Fibroblast of pulmonary artery (primary cell): ENCODE data around the gene NEMP1.

Experiments used
- DNase-seq: peaks from one replicate; pipeline ENCODE4 v3.0.0-alpha.2; 2010; ENCODE audit warnings: low read depth
- H3K4me3 ChIP-seq: replicated peaks from 2 replicates; pipeline ENCODE4 v1.5.1; 2011; ENCODE audit warnings: low read depth, mild to moderate bottlenecking, control low read depth, low read length, moderate library complexity
- TF ChIP-seq, protein P1 (sequence below): IDR thresholded peaks from 2 replicates; pipeline ENCODE4 v1.5.1; 2011; ENCODE audit warnings: mild to moderate bottlenecking, control low read depth, low read length, inconsistent platforms; ENCODE audit errors: missing control alignments

Gene NEMP1

DNA sequence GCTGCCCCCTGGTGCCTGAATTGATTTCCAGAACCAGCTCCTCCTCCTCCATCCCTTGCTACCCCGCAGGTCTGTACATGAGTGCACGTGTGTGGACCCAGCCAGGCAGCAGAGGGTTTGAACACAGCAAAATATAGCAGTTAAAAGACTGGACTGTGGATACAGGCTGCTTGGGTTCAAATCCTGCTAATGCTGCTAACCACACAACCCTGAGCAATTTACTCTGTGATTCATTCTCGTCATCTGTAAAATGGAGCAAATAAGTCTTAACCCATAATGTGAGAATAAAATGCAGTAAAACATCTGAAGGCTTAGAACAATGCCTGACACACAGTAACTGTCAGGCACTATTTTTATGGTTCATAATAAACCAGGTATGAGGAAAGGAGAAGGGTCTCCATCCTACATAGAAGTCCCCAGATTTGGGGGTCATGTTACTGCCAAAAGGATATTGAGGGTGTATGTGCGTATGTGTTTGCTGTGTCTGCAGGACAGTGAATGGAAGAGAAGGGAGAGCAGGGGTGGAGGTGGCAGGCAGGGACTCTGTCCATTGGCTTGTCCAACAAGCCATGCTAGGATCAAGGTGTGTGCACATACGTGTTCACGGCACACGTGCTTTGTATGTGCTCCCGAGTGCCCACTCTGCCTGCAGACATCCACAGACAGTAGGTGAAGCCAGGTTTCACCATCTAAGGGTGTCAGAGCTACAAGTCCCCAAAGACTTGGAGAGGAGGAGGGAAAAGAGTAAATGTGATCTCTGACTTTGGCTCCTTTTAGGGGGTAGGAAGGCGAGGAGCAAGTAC lies 34.1 kb upstream of the NEMP1 start:
- DNase-seq = no peak
- peak overlapping the region; percentile 35 for H3K4me3 ChIP-seq
- TF ChIP-seq, protein P1, sequence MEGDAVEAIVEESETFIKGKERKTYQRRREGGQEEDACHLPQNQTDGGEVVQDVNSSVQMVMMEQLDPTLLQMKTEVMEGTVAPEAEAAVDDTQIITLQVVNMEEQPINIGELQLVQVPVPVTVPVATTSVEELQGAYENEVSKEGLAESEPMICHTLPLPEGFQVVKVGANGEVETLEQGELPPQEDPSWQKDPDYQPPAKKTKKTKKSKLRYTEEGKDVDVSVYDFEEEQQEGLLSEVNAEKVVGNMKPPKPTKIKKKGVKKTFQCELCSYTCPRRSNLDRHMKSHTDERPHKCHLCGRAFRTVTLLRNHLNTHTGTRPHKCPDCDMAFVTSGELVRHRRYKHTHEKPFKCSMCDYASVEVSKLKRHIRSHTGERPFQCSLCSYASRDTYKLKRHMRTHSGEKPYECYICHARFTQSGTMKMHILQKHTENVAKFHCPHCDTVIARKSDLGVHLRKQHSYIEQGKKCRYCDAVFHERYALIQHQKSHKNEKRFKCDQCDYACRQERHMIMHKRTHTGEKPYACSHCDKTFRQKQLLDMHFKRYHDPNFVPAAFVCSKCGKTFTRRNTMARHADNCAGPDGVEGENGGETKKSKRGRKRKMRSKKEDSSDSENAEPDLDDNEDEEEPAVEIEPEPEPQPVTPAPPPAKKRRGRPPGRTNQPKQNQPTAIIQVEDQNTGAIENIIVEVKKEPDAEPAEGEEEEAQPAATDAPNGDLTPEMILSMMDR = peak; percentile 76

DNA sequence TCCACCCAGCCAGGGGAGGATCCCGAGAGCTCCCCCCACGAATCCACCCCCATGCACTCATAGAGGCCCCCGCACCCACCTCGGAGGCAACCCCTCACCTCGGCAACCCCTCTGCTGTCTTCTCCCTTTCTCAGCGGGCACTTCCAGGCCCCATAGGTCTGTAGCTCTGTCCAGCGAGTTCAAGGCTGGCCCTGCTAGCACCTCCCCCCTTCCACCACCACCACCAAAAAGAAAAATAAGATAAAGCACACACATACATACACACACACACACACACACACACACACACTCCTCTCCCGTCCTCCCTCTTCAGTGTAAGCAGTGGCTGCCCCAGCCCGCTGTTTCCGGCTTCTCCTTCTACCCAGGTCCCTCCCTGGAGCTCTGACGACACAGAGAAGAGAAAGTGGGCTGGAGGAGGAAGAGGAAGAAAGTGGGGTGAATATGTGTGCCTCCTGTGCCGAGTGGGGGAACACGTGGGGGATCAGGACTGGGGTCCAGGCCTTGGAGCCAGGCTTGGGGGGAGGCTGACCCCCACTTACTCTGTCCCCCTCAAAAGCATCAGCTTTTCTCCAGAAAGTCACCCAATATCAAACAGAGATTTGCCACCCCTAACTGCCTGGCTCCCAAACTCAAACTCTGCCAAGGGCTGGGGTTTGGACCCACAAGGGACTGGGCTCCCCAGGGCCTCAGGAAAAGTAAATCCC lies 32.6 kb upstream of the NEMP1 start, which contains the start of gene STAT6:
TSS of gene STAT6 (minus strand) at position 332 of the 704 bp plus-strand sequence. CDS start 3,084 bp downstream, outside the sequence.
- DNase-seq = peak; percentile 95
- TF ChIP-seq, protein P1 = no peak
- peak within 1 kb of the TSS; percentile 95 for H3K4me3 ChIP-seq

DNA sequence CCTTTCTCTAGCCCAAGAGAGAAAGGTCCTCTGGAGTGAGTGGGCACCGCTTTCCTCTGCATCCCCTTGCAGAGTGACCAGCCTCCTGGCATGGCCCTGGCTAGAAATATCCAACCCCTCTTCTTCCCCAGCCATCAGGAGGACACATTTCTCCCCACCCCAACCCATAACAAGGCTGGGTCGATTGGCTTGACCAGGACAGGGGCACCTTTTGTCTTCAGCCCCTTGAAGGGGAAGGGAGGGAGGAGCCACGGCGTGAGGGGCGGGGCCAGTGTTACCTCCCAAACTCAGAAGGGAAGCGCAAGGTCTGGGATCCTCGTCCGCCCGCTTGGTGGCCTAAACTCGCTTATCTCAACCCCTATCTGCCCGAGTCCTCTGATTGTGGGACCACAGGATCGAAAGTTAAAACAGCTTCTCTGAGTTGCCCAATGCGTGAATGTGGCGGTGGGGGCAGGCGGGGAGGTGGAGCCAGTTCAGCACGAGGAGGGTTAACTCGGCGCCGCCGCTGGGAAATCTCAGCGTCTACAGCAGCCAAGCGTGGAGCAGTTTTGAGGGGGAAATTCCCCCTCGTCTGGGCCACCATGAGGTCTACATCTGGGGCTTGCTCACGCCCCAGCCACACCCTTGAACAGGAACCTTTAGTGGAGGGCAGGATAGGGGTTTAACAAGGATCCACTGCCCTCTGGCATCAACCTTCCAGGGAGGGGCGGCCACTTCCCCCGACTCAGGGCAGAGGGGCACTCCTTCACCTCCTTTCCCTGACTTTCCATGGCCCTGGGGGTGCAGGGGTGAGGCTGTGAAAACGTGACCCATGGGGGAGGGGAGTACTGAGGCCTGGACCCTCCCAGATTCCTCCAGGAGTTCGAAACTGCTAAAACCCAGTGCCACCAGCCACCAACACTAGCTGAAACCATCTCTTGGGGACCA lies 31.8 kb upstream of the NEMP1 start:
- TF ChIP-seq, protein P1 = no peak
- peak overlapping the region; percentile 95 for H3K4me3 ChIP-seq
- DNase-seq = no peak

DNA sequence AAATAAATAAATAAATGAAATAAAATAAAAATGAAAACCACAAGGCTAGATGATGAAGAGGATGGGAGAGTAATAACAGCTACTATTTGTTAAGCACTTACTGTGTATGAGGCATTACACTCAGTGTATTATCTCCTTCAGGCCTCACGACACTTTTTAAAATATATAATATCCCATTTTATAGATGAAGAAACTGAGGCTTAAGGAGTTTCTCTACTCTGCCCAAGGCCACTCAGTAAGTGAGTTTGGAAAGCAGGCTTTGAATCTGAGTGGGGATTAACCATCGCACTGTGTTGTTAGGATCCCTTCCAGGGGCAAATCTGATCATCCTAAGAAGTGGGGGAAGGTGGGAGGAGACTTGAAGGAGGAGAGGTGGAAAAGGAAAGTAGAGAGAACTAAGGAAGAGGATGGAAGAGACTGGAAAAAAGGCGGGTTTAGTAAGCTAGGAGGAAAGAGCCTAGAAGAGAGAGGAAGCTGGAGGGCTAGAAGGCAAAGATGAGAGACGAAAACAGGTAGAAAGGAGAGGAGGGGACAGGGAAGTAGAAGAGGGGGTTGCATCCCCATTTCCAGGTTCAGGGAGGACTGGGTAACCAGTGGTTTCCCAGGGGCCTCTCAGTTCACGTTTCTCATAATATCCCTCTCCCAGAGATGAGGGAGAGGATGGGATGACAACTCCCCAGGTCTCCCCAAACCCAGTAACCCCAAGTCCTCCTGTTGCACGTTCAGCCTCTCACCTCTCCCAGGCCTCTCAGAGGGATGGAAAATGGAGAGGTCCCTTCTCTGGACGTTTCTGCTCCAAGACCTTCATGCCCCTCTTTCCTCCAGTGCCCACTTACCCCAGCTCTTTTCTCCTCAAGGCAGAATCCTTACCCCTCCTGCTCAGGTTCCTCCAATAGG lies 30.9 kb upstream of the NEMP1 start:
- peak overlapping the region; percentile 95 for H3K4me3 ChIP-seq
- no peak for DNase-seq
- TF ChIP-seq, protein P1 = no peak

DNA sequence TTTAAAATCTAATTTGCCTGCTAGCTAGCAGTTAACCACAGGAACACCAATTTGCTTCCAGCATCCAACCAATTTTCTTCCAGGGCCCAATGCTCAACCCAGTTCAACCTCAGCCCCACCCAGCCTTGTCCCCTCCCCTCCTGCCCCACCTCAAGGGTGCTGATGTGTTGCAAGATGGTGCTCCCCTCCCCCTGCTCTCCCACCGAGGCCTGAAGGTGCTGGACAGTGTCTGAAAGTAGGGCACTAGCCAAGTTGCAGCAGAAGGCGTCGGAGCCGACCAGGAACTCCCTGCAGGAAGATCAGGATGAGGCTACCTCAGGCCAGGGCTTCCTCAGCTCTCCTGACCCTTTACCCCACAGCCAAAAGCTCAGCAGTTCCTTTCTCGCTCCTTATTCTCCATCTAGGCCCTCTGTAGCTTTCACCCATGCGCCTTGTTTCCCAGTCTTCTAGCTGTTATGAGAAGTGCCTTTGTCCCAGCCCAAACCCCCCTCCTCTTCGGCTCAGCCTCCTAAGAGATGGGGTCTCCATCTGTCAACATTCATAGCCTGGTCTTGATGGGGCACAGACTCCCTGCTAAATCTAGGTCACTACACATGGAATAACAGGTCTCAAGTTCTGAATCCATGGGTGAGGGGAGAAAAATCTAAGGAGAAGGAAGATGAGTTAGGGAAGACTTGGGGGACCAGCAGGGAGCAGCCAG lies 29.0 kb upstream of the NEMP1 start:
- TF ChIP-seq, protein P1 = no peak
- DNase-seq = no peak
- H3K4me3 ChIP-seq = no peak overlapping the region
